ENCODE results near the gene ZNF837.

ZNF837 gene

DNA sequence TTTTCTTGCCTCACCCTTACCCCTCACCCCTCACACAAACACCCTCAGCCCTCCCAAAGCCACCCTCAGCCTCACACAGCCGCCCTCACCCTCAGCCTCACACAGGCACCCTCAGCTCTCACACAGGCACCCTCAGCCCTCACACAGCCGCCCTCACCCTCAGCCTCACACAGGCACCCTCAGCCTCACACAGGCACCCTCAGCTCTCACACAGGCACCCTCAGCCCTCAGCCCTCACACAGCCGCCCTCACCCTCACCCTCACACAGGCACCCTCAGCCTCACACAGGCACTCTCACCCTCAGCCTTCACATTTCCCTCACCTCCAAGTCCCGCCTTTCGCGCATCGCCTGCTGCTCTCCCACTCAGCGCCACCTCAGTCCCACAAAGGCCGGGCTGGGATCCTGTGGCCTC, 54.3 kb downstream of the ZNF837 start:
- Histone ChIP-seq H3K4me3 (ENCODE audit: severe bottlenecking) (peak overlapping the region; percentile 75), H3K9me3 (ENCODE audit: severe bottlenecking) (no peaks in the 10 kb centered on the region), H3K4me1 (ENCODE audit: insufficient read depth, poor library complexity, severe bottlenecking) (no peaks in the 10 kb centered on the region), H3K27me3 (ENCODE audit: insufficient read depth, poor library complexity, severe bottlenecking) (no peaks in the 10 kb centered on the region), H3K27ac (ENCODE audit: poor library complexity, severe bottlenecking) (peak overlapping the region; percentile 44), H3K36me3 (ENCODE audit: low read depth) (no peaks in the 10 kb centered on the region)
- ATAC-seq (ENCODE audit: low read depth) (peak; percentile 16), DNase-seq (ENCODE audit: low spot score) (no peak)
- TF ChIP-seq, protein P1, sequence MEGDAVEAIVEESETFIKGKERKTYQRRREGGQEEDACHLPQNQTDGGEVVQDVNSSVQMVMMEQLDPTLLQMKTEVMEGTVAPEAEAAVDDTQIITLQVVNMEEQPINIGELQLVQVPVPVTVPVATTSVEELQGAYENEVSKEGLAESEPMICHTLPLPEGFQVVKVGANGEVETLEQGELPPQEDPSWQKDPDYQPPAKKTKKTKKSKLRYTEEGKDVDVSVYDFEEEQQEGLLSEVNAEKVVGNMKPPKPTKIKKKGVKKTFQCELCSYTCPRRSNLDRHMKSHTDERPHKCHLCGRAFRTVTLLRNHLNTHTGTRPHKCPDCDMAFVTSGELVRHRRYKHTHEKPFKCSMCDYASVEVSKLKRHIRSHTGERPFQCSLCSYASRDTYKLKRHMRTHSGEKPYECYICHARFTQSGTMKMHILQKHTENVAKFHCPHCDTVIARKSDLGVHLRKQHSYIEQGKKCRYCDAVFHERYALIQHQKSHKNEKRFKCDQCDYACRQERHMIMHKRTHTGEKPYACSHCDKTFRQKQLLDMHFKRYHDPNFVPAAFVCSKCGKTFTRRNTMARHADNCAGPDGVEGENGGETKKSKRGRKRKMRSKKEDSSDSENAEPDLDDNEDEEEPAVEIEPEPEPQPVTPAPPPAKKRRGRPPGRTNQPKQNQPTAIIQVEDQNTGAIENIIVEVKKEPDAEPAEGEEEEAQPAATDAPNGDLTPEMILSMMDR (IDR thresholded peaks at IDR 0.05; ENCODE audit: poor library complexity, severe bottlenecking), result no peak

DNA sequence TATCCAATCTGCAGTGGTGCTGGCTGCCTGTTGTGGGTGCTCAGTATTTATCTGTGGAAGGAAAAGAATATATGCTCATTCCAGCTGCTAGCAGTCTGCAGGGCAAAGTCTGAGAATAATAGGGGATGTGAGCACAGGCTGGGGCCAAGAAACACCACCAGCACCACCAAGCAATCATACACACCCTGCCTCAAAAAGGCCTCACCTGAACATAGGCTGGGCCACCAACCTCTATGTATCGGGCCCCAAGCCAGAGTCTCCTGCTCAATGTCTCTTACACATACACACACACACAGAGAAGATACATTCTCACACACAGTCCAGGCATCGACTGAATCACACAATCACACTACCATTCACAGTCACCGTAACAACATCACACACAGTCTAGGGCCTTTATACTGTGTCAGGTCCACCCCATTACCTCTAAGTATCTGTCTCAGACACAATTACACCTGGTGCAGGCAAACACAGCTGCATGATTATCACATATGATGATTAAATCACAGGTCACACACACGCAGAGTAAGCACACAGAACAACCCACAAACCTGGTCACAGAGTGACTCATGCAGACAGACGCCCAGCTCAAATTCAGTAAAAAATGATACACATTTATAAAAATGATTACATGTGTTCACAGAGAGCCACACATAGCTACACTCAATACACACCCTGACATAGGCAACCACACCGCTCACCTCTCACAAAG, 55.4 kb downstream of the ZNF837 start:
- H3K9me3 ChIP-seq (ENCODE audit: severe bottlenecking), result no peaks in the 10 kb centered on the region
- H3K27ac ChIP-seq (ENCODE audit: poor library complexity, severe bottlenecking), result no peak overlapping the region
- no peak for DNase-seq (ENCODE audit: low spot score)
- TF ChIP-seq, protein P1 (IDR thresholded peaks at IDR 0.05; ENCODE audit: poor library complexity, severe bottlenecking), result no peak
- peak overlapping the region; percentile 75 for H3K4me3 ChIP-seq (ENCODE audit: severe bottlenecking)
- ATAC-seq (ENCODE audit: low read depth), result no peak
- no peaks in the 10 kb centered on the region for H3K36me3 ChIP-seq (ENCODE audit: low read depth)
- H3K4me1 ChIP-seq (ENCODE audit: insufficient read depth, poor library complexity, severe bottlenecking), result no peaks in the 10 kb centered on the region
- no peaks in the 10 kb centered on the region for H3K27me3 ChIP-seq (ENCODE audit: insufficient read depth, poor library complexity, severe bottlenecking)

DNA sequence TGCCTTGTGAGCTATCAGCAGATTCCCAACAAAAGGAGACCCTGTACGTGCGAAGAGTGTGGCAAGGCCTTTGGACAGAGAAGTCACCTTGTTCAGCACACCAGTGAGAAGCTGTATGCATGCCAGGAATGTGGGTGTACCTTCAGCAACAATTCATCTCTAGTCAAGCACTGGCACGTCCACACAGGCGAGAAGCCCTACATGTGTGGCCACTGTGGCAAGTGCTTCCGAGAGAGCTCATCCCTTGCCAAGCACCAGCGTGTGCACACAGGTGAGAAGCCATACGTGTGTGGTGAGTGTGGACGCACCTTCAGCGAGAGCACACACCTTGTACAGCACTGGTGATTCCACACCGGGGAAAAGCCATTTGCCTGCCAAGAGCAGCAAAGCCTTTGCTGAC, 61.6 kb downstream of the ZNF837 start:
- Histone ChIP-seq H3K36me3 (ENCODE audit: low read depth) (peaks cover 11% of the 10 kb centered on the region), H3K9me3 (ENCODE audit: severe bottlenecking) (no peaks in the 10 kb centered on the region), H3K27me3 (ENCODE audit: insufficient read depth, poor library complexity, severe bottlenecking) (no peaks in the 10 kb centered on the region), H3K27ac (ENCODE audit: poor library complexity, severe bottlenecking) (no peak overlapping the region), H3K4me1 (ENCODE audit: insufficient read depth, poor library complexity, severe bottlenecking) (no peaks in the 10 kb centered on the region), H3K4me3 (ENCODE audit: severe bottlenecking) (no peak overlapping the region)
- DNase-seq (ENCODE audit: low spot score) (no peak), ATAC-seq (ENCODE audit: low read depth) (no peak; the same call in 2 of the 3 replicates)
- TF ChIP-seq, protein P1 (IDR thresholded peaks at IDR 0.05; ENCODE audit: poor library complexity, severe bottlenecking), result no peak

DNA sequence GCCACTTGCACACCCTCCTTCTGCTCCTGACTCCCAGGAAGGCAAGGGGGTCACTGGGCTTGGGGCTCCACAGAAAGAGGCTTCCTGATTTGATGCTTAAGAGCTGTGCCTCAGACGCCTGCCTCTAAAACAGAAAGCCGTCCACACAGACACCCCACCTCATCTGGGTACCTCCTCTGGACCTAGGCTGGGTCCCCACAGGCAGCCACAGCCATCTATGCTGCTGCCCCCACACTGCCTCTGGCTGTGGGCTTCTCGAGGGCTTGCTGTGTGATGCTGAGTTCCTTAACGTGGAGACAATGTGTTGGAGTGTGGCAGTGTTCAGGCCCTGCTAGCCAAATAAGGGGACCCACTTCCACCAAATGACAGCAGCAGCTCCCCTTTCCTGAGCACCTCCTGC, 62.5 kb downstream of the ZNF837 start:
- Histone ChIP-seq H3K27me3 (ENCODE audit: insufficient read depth, poor library complexity, severe bottlenecking) (no peaks in the 10 kb centered on the region), H3K4me3 (ENCODE audit: severe bottlenecking) (no peak overlapping the region), H3K27ac (ENCODE audit: poor library complexity, severe bottlenecking) (no peak overlapping the region), H3K4me1 (ENCODE audit: insufficient read depth, poor library complexity, severe bottlenecking) (no peaks in the 10 kb centered on the region), H3K9me3 (ENCODE audit: severe bottlenecking) (no peaks in the 10 kb centered on the region), H3K36me3 (ENCODE audit: low read depth) (peaks cover 20% of the 10 kb centered on the region)
- ATAC-seq (ENCODE audit: low read depth), result no peak
- TF ChIP-seq, protein P1 (IDR thresholded peaks at IDR 0.05; ENCODE audit: poor library complexity, severe bottlenecking), result no peak
- DNase-seq (ENCODE audit: low spot score), result no peak

Measured in RWPE2 (cell line).